ENCODE results near the gene FGF8. TPM values are rescaled to one million over a fixed set of nuclear protein-coding genes. Genes with fewer than 3 reads are reported as not detected.

The FGF8 gene, protein sequence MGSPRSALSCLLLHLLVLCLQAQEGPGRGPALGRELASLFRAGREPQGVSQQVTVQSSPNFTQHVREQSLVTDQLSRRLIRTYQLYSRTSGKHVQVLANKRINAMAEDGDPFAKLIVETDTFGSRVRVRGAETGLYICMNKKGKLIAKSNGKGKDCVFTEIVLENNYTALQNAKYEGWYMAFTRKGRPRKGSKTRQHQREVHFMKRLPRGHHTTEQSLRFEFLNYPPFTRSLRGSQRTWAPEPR
- under 1 TPM in 1 of 3 donors, not detected in 2; 0.24 TPM for total RNA-seq

DNA sequence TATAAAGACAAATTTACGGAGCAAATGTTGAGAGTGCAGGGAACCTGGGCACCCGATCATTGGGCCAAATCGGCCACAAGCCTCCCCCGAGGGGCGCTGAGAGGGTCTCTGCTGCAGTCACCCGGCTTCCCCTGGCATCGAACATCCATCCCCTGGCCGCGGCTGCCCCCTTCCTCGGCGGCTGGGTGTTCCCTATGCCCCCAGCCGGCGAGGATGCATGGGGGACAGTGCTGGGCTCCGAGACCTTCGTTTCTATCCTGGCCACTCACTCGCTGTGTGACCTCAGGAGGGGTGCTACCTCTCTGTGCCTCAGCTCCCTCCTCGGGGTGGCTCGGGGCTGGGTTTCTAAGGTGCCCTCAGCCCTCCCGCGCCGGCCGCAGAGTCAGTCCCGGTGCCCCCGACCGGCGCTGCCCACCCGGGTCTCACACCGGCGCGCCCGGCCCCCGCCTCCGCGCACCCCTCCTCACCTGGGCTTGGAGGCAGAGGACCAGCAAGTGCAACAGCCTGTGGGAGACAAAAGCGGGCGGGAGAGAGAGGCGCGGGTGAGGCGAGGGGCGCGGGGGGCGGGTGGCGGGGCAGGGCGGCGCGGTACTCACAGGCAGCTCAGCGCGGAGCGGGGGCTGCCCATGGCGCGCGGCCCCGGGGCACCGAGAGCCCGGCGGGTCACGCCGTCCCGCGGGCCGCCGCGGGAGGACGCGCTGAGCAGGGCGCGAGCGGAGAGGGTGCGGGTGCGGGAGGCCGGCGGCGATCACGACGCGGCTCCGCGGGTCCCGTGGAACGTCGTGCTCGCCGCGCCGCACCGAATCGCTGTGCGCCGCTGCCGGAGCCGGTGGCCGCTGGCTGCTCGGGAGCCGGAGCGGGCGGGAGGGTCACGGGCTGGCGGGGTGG lies at the start of gene FGF8:
Gene FGF8, minus strand, starts transcription at position 842 of the 888 bp plus-strand sequence. Its CDS starts 214 bp downstream, at position 628.
- peak within 1 kb of the TSS; percentile 26 for H3K4me3 Mint-ChIP-seq
- peaks cover 7% of the 10 kb centered on the region for H3K36me3 Mint-ChIP-seq (ENCODE audit: insufficient read depth)
- ATAC-seq (no peak), DNase-seq (no peak)
- peaks cover 29% of the 10 kb centered on the region for H3K4me1 Mint-ChIP-seq (ENCODE audit: low read depth)
- H3K27me3 Mint-ChIP-seq (ENCODE audit: low read depth): peaks cover 67% of the 10 kb centered on the region
- no peaks in the 10 kb centered on the region for H3K9me3 Mint-ChIP-seq

DNA sequence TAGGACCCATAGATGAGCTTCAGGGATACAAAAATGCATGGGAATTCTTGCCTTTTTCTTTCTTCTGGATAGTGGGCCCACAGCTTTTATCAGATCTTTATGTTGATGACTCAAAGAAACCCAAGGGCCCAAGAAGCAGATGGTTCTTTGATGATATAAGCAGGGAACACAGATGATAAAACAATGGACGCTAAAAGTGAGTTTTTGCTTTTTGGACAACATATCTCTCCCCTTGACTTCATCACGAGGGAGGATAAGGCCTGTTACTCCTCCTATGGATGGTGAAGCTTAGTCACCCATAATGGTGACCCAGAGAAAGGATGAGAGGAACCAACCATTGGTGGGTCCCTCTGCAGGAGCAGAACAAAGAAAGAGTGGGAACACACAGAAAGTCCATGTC lies 48.8 kb upstream of the FGF8 start:
- DNase-seq: no peak
- Mint-ChIP-seq H3K27me3 (ENCODE audit: low read depth) (no peaks in the 10 kb centered on the region), H3K36me3 (ENCODE audit: insufficient read depth) (no peaks in the 10 kb centered on the region), H3K4me3 (no peak overlapping the region), H3K4me1 (ENCODE audit: low read depth) (peaks cover 9% of the 10 kb centered on the region), H3K9me3 (no peaks in the 10 kb centered on the region)
- no peak for ATAC-seq

DNA sequence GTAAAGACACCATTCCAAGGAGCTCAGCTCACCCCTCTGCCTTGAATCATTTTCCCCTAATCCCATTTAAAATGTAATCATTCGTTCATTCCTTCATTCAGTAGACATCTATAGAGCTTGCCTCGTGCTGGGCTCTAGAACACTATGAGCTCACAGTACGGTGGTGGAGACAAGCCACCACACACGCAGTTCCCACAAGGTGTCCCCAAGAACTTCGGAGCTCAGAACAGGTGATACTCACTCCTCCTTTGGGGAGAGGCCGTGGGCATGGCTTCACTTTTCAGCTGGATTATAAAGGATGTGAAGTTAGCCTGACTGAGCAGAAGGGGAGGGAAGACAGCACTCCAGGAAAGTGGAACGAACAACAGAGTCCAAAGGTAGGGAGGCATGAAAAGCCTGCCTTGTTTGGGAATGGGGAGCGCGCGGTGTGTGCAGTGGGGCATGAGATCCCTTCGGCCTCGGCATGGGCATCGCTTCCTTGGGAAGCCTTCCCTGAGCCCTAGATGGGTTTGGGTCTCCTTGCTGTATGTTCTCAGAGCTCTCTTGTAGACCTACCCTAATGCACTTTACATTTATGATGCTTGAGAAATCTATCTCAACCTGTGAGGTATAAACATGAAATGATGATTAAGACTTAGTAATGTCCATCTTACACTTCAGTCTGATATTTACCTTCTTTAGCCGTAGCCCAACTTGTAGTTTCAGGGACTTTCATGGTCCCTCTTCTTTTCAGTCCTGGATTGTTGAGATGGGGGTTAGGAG lies 43.1 kb upstream of the FGF8 start:
- H3K9me3 Mint-ChIP-seq: no peaks in the 10 kb centered on the region
- peaks cover 36% of the 10 kb centered on the region for H3K4me1 Mint-ChIP-seq (ENCODE audit: low read depth)
- no peak for DNase-seq
- H3K4me3 Mint-ChIP-seq: peak overlapping the region; percentile 99
- H3K27me3 Mint-ChIP-seq (ENCODE audit: low read depth): no peaks in the 10 kb centered on the region
- ATAC-seq: peak; percentile 21 to 26
- peaks cover 2% of the 10 kb centered on the region for H3K36me3 Mint-ChIP-seq (ENCODE audit: insufficient read depth)

DNA sequence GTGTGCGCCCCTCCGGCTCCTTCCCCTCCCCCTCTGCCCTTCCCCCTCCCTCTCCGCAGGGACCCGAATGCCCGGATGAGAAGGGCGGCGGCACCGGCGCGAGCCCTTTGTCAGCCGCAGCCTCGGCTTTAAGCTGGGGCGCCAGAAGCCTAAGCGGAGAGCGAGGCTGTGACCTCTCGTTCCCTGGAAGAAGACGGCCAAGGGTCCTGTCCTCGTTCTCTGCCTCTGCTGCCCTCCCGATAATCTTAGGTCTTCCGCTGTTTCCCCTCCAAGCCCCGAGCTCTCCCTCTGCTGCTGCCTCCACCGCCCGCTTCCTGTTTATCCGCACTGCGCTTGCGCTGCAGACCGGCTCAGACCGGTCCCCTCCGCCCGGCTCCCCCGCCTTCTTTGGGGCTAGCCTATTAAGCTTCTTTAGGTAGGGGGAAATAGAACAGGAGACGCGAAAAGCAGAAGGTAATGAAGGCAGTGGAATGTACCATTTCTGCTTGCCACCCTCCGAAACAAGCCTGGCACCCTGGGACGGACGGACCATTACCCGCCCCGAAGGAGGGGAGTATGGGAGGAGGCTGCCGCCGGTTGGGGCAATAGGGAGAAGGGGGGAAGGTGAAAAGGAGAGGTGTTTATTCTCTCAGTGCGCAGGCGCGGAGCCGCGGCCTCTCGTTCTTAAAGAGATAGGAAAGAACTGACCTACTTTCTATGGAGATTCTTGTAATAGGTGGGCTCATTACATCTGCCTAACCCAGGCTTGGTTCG lies 42.4 kb upstream of the FGF8 start, which contains the start of gene OGA:
Gene OGA, minus strand, starts transcription at position 326 of the 753 bp plus-strand sequence. CDS start 422 bp downstream, outside the sequence.
- Mint-ChIP-seq H3K27me3 (ENCODE audit: low read depth) (no peaks in the 10 kb centered on the region), H3K9me3 (no peaks in the 10 kb centered on the region), H3K36me3 (ENCODE audit: insufficient read depth) (peaks cover 6% of the 10 kb centered on the region), H3K4me3 (peak within 1 kb of the TSS; percentile 99), H3K4me1 (ENCODE audit: low read depth) (peaks cover 43% of the 10 kb centered on the region)
- ATAC-seq: peak; percentile 91 to 92
- peak; percentile 95 for DNase-seq

DNA sequence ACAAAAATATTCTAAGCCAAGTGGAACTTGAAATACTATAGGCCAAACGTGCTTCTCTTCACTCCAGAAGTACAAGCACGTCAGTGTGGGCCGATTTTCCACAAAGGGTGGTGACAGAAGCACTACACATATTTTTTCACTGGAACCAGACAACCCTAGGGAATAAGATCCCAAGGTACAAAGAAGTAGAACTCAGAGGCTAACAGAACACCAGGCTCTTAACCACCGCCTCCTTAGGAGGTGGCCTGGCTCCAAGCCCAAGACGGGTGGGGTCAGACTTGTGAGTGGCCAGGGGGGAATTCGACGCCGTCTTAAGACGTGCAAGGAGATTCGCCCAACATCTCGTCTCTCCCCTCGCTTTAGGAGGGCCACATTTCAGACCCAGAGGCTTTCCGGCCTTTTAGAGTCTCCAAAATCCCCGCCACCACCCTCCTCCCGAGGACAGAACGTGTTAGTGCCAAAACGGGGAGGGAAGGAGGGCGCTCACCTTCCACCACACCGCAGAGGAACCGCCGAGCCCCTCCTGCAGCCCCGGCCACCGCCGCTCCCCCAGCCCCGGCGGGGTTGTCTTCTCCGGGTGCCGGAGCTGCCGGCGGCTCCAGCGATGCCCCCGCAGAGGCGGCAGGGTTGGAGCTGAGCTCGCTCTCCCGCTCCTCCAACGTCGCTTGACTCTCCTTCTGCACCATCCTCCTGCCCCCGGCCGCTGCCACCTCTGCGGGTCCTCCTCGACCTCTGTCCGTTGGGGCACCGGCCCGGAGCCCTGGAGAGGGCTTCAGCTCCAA lies 41.6 kb upstream of the FGF8 start:
- H3K9me3 Mint-ChIP-seq: no peaks in the 10 kb centered on the region
- peak overlapping the region; percentile 99 for H3K4me3 Mint-ChIP-seq
- DNase-seq: peak; percentile 21
- peak; percentile 4 to 9 for ATAC-seq
- H3K36me3 Mint-ChIP-seq (ENCODE audit: insufficient read depth): peaks cover 8% of the 10 kb centered on the region
- no peaks in the 10 kb centered on the region for H3K27me3 Mint-ChIP-seq (ENCODE audit: low read depth)
- peaks cover 51% of the 10 kb centered on the region for H3K4me1 Mint-ChIP-seq (ENCODE audit: low read depth)

DNA sequence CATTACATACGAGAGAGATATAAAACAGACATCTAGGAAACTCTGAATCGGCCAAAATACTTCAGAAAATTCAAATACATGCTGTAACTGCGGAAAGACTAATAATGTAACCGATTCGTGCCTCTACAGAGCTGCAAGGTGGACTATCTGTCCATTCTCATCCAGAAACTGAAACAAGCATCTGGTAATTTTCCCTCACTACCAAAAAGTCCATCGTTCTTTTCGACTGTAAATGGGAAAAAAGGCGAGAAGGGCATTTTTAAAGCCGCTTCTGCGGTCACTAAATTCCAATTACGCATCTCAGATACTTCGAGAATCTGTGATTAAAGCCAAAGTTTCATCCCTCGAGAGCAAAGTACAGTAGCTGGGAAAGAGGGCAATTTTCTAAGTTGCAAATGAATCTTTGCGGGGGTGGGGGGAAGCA lies 41.0 kb upstream of the FGF8 start:
- peaks cover 8% of the 10 kb centered on the region for H3K36me3 Mint-ChIP-seq (ENCODE audit: insufficient read depth)
- ATAC-seq (no peak), DNase-seq (no peak)
- H3K27me3 Mint-ChIP-seq (ENCODE audit: low read depth): no peaks in the 10 kb centered on the region
- H3K4me3 Mint-ChIP-seq: peak overlapping the region; percentile 99
- peaks cover 53% of the 10 kb centered on the region for H3K4me1 Mint-ChIP-seq (ENCODE audit: low read depth)
- H3K9me3 Mint-ChIP-seq: no peaks in the 10 kb centered on the region

DNA sequence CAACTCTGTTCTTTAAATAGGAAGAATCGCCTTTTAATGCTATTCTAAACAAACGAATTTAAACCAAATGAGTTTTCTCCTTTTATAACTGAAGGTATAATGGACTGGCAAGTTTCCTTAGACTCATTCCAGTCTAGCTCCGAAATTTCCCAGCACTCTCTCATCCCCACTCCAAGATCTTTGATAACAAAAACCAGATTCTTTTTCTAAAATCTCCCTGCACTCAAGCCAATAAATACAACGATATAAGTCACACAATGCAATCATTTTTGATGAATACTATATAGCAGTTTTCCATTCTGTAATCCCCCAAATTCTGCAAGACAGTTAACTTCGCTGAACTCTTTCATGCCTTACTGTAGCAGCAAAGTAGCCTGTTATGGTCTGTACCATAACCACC lies 40.5 kb upstream of the FGF8 start:
- H3K4me3 Mint-ChIP-seq: peak overlapping the region; percentile 99
- peaks cover 55% of the 10 kb centered on the region for H3K4me1 Mint-ChIP-seq (ENCODE audit: low read depth)
- H3K27me3 Mint-ChIP-seq (ENCODE audit: low read depth): no peaks in the 10 kb centered on the region
- ATAC-seq: no peak
- peaks cover 8% of the 10 kb centered on the region for H3K36me3 Mint-ChIP-seq (ENCODE audit: insufficient read depth)
- no peaks in the 10 kb centered on the region for H3K9me3 Mint-ChIP-seq
- no peak for DNase-seq

DNA sequence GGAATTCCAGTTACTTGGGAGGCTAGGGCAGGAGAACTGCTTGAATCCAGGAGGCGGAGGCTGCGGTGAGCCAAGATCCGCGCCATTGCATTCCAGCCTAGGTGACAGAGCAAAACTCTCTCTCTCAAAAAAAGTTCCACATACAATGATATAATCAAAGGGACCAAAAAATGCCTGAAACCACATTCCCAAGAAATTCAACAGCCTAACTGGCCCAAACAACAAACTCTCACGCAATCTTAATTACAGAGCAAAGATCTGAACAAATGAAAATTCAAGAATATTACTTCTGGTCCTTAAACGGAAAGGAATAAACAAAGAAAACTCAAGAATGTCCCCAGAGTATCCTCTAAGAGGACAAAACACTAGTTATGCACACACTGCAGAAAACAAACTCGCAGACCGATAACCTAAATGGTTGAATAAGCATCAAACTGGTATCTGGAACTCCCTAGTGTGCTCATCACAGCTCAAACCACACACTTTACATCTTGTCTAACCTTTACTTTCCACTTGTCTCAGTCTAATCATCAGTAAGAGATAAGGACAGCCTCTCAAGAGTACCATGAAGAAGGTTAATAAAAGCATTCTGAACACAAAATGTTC lies 38.7 kb upstream of the FGF8 start:
- DNase-seq: no peak
- peaks cover 13% of the 10 kb centered on the region for H3K36me3 Mint-ChIP-seq (ENCODE audit: insufficient read depth)

DNA sequence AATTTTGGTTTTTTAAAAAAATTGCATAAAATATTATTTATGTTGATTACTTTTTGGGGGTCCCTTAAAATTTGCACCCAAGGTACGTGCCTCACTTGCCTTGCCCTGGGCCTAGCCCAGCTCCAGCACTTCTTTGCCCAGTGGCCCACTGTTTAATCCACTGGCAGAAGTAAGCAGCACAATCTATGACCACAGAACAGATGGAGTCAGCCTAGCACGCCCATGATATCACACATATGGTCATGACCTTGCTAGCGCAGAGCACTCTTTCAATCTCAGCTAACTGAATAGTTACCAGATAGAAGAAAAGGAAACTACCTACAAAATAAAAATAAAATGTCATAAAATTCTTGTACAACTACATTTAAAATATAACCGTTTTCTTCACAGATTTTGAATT lies 36.7 kb upstream of the FGF8 start:
- peaks cover 18% of the 10 kb centered on the region for H3K36me3 Mint-ChIP-seq (ENCODE audit: insufficient read depth)
- no peak for ATAC-seq
- H3K27me3 Mint-ChIP-seq (ENCODE audit: low read depth): no peaks in the 10 kb centered on the region
- no peak for DNase-seq
- H3K4me1 Mint-ChIP-seq (ENCODE audit: low read depth): peaks cover 50% of the 10 kb centered on the region
- H3K4me3 Mint-ChIP-seq: no peak overlapping the region
- H3K9me3 Mint-ChIP-seq: no peaks in the 10 kb centered on the region

More for the DNA sequence above, 38.7 kb upstream of the FGF8 start:
- Mint-ChIP-seq H3K9me3 (no peaks in the 10 kb centered on the region), H3K4me3 (peak overlapping the region; percentile 99), H3K27me3 (ENCODE audit: low read depth) (no peaks in the 10 kb centered on the region), H3K4me1 (ENCODE audit: low read depth) (peaks cover 58% of the 10 kb centered on the region)
- ATAC-seq: peak; percentile 22 to 25

DNA sequence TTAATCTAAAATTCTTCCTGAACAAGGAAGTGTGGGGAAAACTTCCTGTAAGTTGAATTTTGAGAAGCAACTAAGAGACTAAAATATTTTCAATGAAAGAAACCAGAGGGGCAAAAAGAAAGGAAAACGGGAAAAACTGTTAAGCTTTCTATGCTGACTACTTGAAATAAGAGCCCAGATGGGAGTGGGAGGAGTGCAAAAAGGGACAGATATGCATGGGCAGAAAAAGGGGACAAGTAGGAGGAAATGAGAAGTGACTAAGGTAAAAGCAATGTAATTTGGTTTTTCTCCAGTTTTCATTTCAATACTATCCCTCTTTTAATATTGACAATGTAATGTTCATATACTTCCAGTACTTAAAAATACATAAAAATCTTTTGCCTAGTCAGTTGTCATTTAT lies 31.2 kb upstream of the FGF8 start:
- no peaks in the 10 kb centered on the region for H3K27me3 Mint-ChIP-seq (ENCODE audit: low read depth)

DNA sequence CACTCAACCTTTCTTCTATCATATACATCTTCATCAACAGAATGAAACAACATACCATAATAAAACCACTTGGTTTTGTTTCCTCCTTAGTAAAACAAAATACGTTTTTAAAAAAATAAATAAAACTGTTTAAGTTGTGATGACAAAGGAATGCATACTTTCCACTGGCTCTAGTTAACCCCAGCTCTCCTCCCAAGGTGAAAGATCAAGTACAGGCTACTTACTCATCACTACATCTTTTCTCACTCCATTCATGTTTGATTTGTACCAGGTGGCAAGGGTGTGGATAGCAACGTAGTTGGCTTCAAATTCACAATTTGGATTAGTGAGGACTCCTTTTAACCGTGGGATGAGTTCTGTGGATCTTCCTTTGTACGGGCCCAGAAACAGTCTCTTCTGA lies 27.6 kb upstream of the FGF8 start:
- peaks cover 30% of the 10 kb centered on the region for H3K36me3 Mint-ChIP-seq (ENCODE audit: insufficient read depth)
- no peak overlapping the region for H3K4me3 Mint-ChIP-seq
- H3K27me3 Mint-ChIP-seq (ENCODE audit: low read depth): no peaks in the 10 kb centered on the region
- ATAC-seq (no peak), DNase-seq (no peak)
- H3K9me3 Mint-ChIP-seq: no peaks in the 10 kb centered on the region
- peaks cover 31% of the 10 kb centered on the region for H3K4me1 Mint-ChIP-seq (ENCODE audit: low read depth)

More for the DNA sequence above, 31.2 kb upstream of the FGF8 start:
- ATAC-seq (no peak), DNase-seq (no peak)
- Mint-ChIP-seq H3K4me3 (no peak overlapping the region), H3K9me3 (no peaks in the 10 kb centered on the region), H3K36me3 (ENCODE audit: insufficient read depth) (peaks cover 21% of the 10 kb centered on the region), H3K4me1 (ENCODE audit: low read depth) (peaks cover 32% of the 10 kb centered on the region)

DNA sequence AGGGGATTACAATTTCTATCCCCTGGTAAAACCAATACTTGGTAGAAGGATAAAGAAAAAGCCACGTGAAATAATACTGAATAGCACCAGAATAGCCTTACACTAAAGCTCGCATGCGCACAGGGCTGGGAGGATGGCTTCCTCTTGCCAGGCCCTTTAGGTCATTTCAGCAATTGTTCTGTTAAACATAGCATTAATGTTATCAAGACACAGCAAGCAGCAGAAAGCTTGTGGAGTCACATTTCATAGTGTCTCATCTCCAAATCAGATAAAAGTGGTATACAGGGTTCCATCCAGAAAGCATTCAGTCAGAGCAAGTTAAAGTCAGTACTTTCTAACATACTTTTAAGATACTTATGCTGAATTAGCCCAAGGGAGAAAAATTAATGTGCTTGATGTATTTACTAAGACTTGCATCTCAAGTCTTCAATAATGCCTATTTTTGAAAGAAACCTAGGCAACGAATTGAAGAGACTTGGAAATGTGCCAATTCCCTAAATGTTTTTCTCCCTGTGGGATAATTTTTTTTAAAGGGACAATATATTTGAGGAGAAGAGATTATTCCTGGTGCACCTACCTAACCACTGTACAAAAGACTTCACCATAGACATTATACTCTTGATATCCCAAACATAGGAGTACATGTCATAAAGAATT lies 21.6 kb upstream of the FGF8 start:
- no peaks in the 10 kb centered on the region for H3K27me3 Mint-ChIP-seq (ENCODE audit: low read depth)
- peaks cover 27% of the 10 kb centered on the region for H3K4me1 Mint-ChIP-seq (ENCODE audit: low read depth)
- no peak for DNase-seq
- no peaks in the 10 kb centered on the region for H3K9me3 Mint-ChIP-seq
- H3K36me3 Mint-ChIP-seq (ENCODE audit: insufficient read depth): peaks cover 55% of the 10 kb centered on the region
- no peak for ATAC-seq
- H3K4me3 Mint-ChIP-seq: no peak overlapping the region
